Body of pancreas (tissue), 4 donors: ENCODE data around the gene MYLK4.

Experiments
- CTCF ChIP-seq, 7 experiments: fragments of 450-650 bp in 4 of 7; fragments of 200-600 bp in 3 of 7; sonication (generic) in 3 of 7; IDR thresholded peaks; one replicate each; pipeline ENCODE4 v1.5.1; 2016 to 2019; ENCODE audit warnings: antibody characterized with exemption in 7 of 7
- POLR2A ChIP-seq, 3 donors: fragments of 450-650 bp; IDR thresholded peaks; one replicate each; pipeline ENCODE4 v1.6.1; 2016; ENCODE audit warnings: antibody characterized with exemption in 3 of 3, mild to moderate bottlenecking in 2 of 3

- TF ChIP-seq CTCF (IDR thresholded peaks at IDR 0.05): no peak
- no peak for TF ChIP-seq POLR2A (IDR thresholded peaks at IDR 0.05)
Observed at GRCh38 chr6:2754911-2755310, 4.2 kb upstream of the MYLK4 start.
